SK-N-SH treated with all-trans-retinoic acid at 6 μM for 48 hours (cell line): ENCODE results near the gene PECR.

Experiments used
- GLIS3 ChIP-seq: fragments of 250-450 bp; sonication (Bioruptor Pico); IDR thresholded peaks from 2 replicates; pipeline ENCODE4 v1.5.0; 2020; ENCODE audit warnings: mild to moderate bottlenecking, moderate library complexity
- TCF4 ChIP-seq: fragments of 250-450 bp; sonication (Bioruptor Pico); IDR thresholded peaks from 2 replicates; pipeline ENCODE4 v1.8.0; 2021; ENCODE audit warnings: mild to moderate bottlenecking, moderate library complexity, borderline replicate concordance

DNA sequence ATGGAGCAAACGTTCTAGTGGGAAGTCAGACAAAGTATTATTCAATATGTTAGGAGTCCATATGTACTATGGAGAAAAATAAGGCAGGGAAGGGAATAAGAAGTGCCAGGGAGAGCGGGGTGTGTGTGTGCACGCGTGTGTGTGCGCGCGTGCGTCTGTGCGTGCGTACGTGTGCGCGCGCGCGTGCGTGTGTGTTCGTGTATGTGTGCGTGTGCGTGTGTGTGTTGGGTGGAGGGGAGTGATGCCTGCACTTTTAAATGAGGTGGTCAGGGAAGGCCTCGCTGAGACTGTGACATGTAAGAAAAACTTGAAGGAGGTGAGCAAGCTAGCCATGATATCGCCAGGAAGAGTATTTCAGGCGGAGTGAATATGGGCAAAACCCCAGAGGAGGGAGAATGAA is 66.6 kb downstream of the PECR start:
- no peak for TF ChIP-seq TCF4 (CRISPR knock-in tag)
- no peak for TF ChIP-seq GLIS3 (CRISPR knock-in tag)
